Body of pancreas (tissue), 4 donors: ENCODE data around the gene PKMYT1.

Experiments
- CTCF ChIP-seq, 7 experiments: fragments of 450-650 bp in 4 of 7; fragments of 200-600 bp in 3 of 7; sonication (generic) in 3 of 7; IDR thresholded peaks; one replicate each; pipeline ENCODE4 v1.5.1; 2016 to 2019; ENCODE audit warnings: antibody characterized with exemption in 7 of 7
- POLR2A ChIP-seq, 3 donors: fragments of 450-650 bp; IDR thresholded peaks; one replicate each; pipeline ENCODE4 v1.6.1; 2016; ENCODE audit warnings: antibody characterized with exemption in 3 of 3, mild to moderate bottlenecking in 2 of 3

GRCh38 chr16:2934450-2934849 is 45.8 kb downstream of the PKMYT1 start:
- no peak for TF ChIP-seq CTCF (IDR thresholded peaks at IDR 0.05)
- TF ChIP-seq POLR2A (IDR thresholded peaks at IDR 0.05): no peak
